Stomach (tissue), 4 donors: ENCODE results near the gene MYL3.

Source experiments
- POLR2A ChIP-seq, 4 donors: fragments of 450-650 bp; IDR thresholded peaks; one replicate each; pipeline ENCODE4 v1.6.1; 2016; ENCODE audit warnings: antibody characterized with exemption in 4 of 4, control low read depth in 2 of 4, mild to moderate bottlenecking in 1 of 4, moderate library complexity in 1 of 4
- POLR2AphosphoS5 ChIP-seq, 3 donors: sonication (generic); formaldehyde crosslinking; IDR thresholded peaks; one replicate each; pipeline ENCODE4 v1.6.1; 2016; ENCODE audit warnings: antibody characterized with exemption in 3 of 3
- TF ChIP-seq, protein P1 (sequence below), 7 experiments: fragments of 450-650 bp in 4 of 7; fragments of 200-600 bp in 3 of 7; sonication (generic) in 3 of 7; IDR thresholded peaks; one replicate each; pipeline ENCODE4 v1.5.1; 2016 to 2019; ENCODE audit warnings: antibody characterized with exemption in 7 of 7, control low read depth in 2 of 7, mild to moderate bottlenecking in 1 of 7

DNA sequence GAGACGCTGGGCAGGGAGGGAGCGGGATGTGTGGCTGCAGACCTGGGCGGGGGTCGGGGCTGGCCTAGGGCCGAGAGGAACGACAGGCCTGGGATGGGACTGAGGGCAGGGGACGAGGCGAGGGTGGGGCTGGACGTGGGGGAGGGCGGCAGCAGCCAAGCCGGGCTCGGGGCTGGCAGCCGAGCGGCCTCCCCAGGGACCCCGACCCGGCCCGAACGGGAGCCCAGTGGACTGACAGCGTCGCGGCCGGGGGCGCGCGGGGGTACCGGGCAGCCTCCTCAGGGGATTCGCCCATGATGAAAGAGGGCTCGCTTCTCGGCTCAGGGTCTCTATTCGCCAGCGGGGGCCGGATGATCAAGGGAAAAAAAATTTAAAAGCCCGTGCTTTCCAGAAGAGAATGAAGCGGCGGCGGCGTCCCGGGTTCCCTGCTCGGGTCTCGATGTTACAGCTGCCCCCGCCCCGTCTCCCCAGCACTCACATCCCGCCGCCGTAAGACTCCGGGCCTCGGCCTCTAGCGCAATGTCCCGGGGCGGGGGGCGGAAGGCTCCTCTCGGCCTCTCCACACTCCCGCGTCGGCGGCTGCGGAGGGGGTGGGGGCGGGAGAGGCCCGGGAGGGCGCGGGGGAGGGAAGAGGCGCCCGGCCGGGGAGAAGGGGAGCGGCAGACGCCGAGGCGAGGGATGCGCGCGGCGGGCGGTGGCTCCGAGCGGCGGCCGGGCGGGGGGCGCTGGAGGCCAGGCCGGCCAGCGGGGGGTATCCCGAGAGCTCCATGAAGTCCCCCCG lies 18.5 kb upstream of the MYL3 start:
- TF ChIP-seq, protein P1, sequence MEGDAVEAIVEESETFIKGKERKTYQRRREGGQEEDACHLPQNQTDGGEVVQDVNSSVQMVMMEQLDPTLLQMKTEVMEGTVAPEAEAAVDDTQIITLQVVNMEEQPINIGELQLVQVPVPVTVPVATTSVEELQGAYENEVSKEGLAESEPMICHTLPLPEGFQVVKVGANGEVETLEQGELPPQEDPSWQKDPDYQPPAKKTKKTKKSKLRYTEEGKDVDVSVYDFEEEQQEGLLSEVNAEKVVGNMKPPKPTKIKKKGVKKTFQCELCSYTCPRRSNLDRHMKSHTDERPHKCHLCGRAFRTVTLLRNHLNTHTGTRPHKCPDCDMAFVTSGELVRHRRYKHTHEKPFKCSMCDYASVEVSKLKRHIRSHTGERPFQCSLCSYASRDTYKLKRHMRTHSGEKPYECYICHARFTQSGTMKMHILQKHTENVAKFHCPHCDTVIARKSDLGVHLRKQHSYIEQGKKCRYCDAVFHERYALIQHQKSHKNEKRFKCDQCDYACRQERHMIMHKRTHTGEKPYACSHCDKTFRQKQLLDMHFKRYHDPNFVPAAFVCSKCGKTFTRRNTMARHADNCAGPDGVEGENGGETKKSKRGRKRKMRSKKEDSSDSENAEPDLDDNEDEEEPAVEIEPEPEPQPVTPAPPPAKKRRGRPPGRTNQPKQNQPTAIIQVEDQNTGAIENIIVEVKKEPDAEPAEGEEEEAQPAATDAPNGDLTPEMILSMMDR (IDR thresholded peaks at IDR 0.05), result no peak
- no peak for TF ChIP-seq POLR2A (IDR thresholded peaks at IDR 0.05)
- no peak for TF ChIP-seq POLR2AphosphoS5 (IDR thresholded peaks at IDR 0.05)
